Measurements from ENCODE around the gene TEN1. TPM values are rescaled to one million over a fixed set of nuclear protein-coding genes. Genes with fewer than 3 reads are reported as not detected.

The TEN1 gene
- 13.5 TPM for total RNA-seq

DNA sequence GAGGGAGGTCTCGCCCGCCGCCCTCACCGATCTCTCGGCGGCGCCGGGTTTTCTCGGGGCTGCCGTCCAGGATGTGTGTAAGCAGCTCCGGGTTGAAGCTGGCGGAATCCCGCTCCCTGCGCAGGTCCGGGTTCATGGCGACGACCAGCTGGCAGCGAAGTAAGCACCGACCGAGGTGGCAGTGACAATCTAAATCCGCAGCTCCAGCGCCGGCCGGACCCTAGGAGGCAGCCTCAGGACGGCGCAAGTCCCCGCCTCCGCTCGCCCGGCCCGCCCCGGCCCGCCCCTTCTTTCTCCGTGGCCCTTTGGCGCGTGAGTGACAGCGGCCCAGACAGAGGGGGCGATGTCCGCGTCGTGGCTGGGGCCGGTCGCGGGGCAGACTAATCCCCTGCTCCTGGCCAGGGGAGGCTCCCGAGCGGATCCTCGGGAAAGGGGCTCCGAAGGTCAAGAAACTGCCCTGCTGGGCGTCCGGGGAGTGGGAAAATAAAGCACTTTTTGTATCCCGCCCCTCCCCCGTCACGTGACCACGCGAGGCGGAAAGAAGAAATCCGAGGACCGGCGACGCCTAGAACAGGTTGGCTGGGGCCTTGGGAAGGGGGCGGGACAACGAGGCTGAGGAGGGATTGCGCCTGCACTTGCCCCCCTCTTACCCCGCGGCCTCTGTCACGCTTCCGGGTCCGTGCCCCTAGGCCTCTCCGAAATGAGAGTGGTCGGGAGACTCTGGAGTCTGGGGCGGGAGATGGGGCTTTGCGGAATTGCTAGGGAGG lies at the start of gene TEN1, which contains the start of gene ACOX1:
TEN1 (plus strand) TSS at position 303 of the 767 bp plus-strand sequence. CDS start 6,953 bp downstream, outside the sequence.
ACOX1 (minus strand) TSS at position 229 of the 767 bp plus-strand sequence; CDS start at position 136, 93 bp downstream.

GRCh38 chr17:75940727-75941441 lies 38.2 kb upstream of the TEN1 start, which contains the start of gene FBF1:
TSS of gene FBF1 (minus strand) at chr17:75941042. CDS start at chr17:75938149, 2,893 bp downstream.

GRCh38 chr17:76000755-76001521 lies 21.9 kb downstream of the TEN1 start, which contains the start of gene CDK3:
TSS of gene CDK3 (plus strand) at chr17:76000855. CDS start at chr17:76001426, 571 bp downstream.

DNA sequence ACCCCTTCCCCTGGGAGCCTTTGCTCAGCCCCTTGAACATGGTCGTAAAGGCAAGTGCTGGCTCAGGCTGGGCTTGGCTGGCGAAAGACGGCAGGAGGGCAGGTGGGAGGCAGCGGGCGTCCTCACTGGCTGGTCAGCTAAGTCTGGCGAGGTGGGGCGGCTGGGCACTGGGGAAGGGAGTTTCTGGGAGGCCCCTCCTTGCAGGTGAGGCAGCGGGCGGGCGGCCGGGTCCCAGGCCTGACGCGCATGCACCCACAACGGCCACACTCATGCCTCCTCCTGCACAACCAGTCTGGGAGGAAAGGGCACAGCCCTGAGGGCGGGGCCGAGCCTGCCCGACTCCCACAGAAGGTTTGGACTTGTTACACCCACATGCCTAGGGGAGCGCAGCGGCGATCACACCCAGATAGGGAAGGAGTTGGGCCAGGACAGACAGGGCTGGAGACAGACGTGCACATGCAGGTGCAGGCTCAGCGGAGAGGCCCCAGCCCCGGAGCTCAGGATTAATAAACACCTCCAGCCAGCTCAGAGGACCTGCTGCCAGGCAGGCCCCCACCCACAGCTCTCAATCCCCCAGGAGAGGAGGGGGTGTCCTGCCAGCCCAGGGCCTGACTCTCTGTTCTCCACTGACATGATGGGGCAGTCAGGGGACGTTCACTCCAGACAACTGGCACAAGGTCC lies 48.3 kb downstream of the TEN1 start, which contains the start of gene EVPL:
EVPL (minus strand) TSS at position 148 of the 681 bp plus-strand sequence; CDS start at position 40, 108 bp downstream.

Other genes with a start within 250 kb of the TEN1 start
- 9.4 TPM for gene GALK1, start 214.0 kb upstream of the TEN1 start, total RNA-seq
- gene UNK, start 194.4 kb upstream of the TEN1 start, total RNA-seq, result 83.6 TPM
- 0.94 TPM for gene UNC13D, start 134.8 kb upstream of the TEN1 start, total RNA-seq
- 51.6 TPM for gene WBP2, start 123.9 kb upstream of the TEN1 start, total RNA-seq
- 10.3 TPM for gene TRIM47, start 100.7 kb upstream of the TEN1 start, total RNA-seq
- gene TRIM65, start 82.3 kb upstream of the TEN1 start, total RNA-seq, result 12.2 TPM
- gene MRPL38, start 74.4 kb upstream of the TEN1 start, total RNA-seq, result 37.9 TPM
- 25.4 TPM for gene FBF1, start 38.2 kb upstream of the TEN1 start, total RNA-seq
- gene ACOX1, start 74 bp upstream of the TEN1 start, total RNA-seq, result 81.4 TPM
- 3.1 TPM for gene CDK3, start 21.6 kb downstream of the TEN1 start, total RNA-seq
- gene EVPL, start 48.1 kb downstream of the TEN1 start, total RNA-seq, result not detected
- gene SRP68, start 93.3 kb downstream of the TEN1 start, total RNA-seq, result 28.2 TPM
- not detected for gene GALR2, start 95.5 kb downstream of the TEN1 start, total RNA-seq
- not detected for gene ZACN, start 99.9 kb downstream of the TEN1 start, total RNA-seq
- 193 TPM for gene EXOC7, start 124.5 kb downstream of the TEN1 start, total RNA-seq
- gene FOXJ1, start 162.0 kb downstream of the TEN1 start, total RNA-seq, result 3.8 TPM